ENCODE measurements around the gene SLC6A1. TPM values are rescaled to one million over a fixed set of nuclear protein-coding genes. Genes with fewer than 3 reads are reported as not detected.

Gene SLC6A1
- total and polyA plus RNA-seq, 8 donors: 0.29 to 5.6 (median 2.8) TPM; not detected in 5

DNA sequence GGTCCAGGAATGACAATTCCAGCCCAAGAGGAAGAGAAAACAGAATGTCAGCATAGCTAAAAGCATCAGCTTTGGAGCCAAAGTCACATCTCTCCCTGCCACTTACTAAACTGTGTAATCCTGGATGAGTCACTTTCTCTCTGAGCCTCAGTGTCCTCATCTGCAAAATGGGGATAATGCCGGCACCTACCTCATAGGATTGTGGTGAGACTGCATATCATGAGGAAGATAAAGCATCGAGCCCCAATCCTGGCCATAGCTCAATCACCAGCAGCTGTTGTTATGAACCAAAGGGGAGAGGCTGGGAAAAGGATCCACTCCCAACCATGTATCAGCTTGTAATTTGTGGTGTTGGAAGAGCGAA lies 9.1 kb downstream of the SLC6A1 start:
- no peaks in the 10 kb centered on the region for H3K4me1 ChIP-seq
- no peak for DNase-seq
- 83 to 86% (median 83%) methylated on average over 3 of the region's 3 CpGs for WGBS, 5 donors
- peaks cover 0 to 66% (median 29%) of the 10 kb centered on the region in 3 donors for H3K27me3 ChIP-seq
- intact Hi-C loops (cut with DNase I; ENCODE audit: low total_unique reads): no loop called here
- no peak for TF ChIP-seq EP300 (IDR thresholded peaks at IDR 0.05)
- no peak overlapping the region for H3K4me3 ChIP-seq
- no peaks in the 10 kb centered on the region for H3K9me3 ChIP-seq
- no peaks in the 10 kb centered on the region for H3K36me3 ChIP-seq
- no peak overlapping the region for H3K27ac ChIP-seq

DNA sequence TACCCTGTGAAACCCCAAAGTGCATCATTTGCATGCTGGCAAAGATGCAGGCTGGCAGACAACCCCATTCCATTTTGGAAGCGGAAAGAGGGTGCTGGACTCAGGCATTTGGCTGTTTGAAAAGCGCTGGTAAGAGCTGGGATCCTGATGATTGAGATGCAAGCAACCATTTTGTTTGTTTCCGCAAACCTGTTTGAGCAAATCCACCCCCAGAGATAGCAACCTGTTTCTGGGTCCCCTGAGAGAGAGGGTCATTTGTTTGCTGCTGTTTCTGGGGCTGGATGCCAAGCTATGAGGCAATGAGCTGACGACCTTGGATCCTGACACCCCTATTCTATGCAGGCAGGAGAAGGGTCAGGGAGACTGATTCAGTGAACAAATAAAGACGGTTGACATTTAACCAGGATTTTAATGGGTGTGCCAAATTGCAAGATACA lies 9.8 kb downstream of the SLC6A1 start:
- WGBS, 5 donors: 27 to 42% (median 32%) methylated on average over 5 of the region's 5 CpGs

DNA sequence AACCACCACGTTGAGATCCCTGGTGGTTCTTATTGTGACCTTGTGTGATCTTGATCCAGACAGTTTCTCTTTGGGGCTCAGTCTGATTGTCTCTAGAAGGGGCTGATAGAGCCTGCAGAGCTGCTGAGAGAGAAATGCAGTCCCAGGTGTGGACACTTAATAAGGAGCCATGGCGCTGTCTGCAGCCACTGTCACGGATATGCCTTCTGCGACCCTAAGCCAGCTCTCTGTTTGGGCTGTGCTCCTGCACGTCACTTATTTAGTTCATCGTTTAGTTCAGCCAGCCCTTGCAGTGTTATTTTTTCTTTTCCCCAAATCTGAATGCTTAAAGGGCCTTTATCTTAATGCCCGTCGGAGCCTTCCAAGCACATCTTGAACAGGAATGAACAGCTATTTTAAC lies 12.0 kb downstream of the SLC6A1 start:
- H3K27ac ChIP-seq: no peak overlapping the region
- no peak overlapping the region for H3K4me3 ChIP-seq
- H3K4me1 ChIP-seq: no peaks in the 10 kb centered on the region
- peaks cover 0 to 58% (median 25%) of the 10 kb centered on the region in 3 donors for H3K27me3 ChIP-seq
- no peaks in the 10 kb centered on the region for H3K36me3 ChIP-seq
- WGBS, 5 donors: 53 to 64% (median 60%) methylated on average over 8 of the region's 8 CpGs
- intact Hi-C loops (cut with DNase I; ENCODE audit: low total_unique reads): no loop called here
- H3K9me3 ChIP-seq: no peaks in the 10 kb centered on the region
- TF ChIP-seq, protein P1, sequence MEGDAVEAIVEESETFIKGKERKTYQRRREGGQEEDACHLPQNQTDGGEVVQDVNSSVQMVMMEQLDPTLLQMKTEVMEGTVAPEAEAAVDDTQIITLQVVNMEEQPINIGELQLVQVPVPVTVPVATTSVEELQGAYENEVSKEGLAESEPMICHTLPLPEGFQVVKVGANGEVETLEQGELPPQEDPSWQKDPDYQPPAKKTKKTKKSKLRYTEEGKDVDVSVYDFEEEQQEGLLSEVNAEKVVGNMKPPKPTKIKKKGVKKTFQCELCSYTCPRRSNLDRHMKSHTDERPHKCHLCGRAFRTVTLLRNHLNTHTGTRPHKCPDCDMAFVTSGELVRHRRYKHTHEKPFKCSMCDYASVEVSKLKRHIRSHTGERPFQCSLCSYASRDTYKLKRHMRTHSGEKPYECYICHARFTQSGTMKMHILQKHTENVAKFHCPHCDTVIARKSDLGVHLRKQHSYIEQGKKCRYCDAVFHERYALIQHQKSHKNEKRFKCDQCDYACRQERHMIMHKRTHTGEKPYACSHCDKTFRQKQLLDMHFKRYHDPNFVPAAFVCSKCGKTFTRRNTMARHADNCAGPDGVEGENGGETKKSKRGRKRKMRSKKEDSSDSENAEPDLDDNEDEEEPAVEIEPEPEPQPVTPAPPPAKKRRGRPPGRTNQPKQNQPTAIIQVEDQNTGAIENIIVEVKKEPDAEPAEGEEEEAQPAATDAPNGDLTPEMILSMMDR (IDR thresholded peaks at IDR 0.05): no peak
- TF ChIP-seq POLR2A (IDR thresholded peaks at IDR 0.05) (no peak), EP300 (IDR thresholded peaks at IDR 0.05) (no peak), POLR2AphosphoS5 (IDR thresholded peaks at IDR 0.05) (no peak)
- DNase-seq: no peak

More for the DNA sequence above, 9.8 kb downstream of the SLC6A1 start:
- Histone ChIP-seq H3K27ac (no peak overlapping the region), H3K27me3 (peaks cover 0 to 66% (median 28%) of the 10 kb centered on the region in 3 donors), H3K36me3 (no peaks in the 10 kb centered on the region), H3K9me3 (no peaks in the 10 kb centered on the region), H3K4me3 (no peak overlapping the region), H3K4me1 (no peaks in the 10 kb centered on the region)
- no peak for DNase-seq
- intact Hi-C loops (cut with DNase I; ENCODE audit: low total_unique reads): no loop called here
- TF ChIP-seq POLR2AphosphoS5 (IDR thresholded peaks at IDR 0.05): no peak
- TF ChIP-seq EP300 (IDR thresholded peaks at IDR 0.05): no peak
- TF ChIP-seq, protein P1 (IDR thresholded peaks at IDR 0.05): no peak
- no peak for TF ChIP-seq POLR2A (IDR thresholded peaks at IDR 0.05)

DNA sequence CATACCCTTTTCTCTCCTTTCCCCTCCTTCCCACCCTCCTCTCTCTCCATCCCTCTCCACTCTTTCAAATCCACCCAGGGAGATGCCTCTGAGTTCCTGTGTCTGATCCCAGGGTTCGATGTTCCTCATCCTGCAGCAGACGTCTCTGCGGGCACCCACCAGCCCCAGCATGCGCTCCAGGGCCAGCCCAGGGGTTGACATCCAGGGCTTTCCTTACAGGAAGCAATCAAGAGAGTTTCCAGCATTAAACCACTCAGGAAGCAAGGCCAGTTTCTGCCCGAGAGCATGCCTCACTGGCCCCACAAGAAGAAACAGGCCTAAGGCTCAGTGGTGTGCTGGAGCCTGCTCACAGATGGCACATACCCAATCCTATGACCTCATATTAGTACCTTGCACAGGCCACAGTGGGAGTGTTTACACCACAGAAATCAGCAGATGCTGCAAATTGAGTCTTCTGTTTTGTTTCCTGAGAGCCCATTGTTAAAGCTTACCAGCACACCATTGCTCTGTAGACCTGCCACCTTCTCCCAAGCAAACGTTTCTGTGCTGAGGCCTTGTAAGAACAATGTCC lies 13.2 kb downstream of the SLC6A1 start:
- Histone ChIP-seq H3K4me3 (no peak overlapping the region), H3K27ac (no peak overlapping the region), H3K4me1 (no peaks in the 10 kb centered on the region), H3K36me3 (no peaks in the 10 kb centered on the region), H3K27me3 (peaks cover 0 to 47% (median 14%) of the 10 kb centered on the region in 3 donors), H3K9me3 (no peaks in the 10 kb centered on the region)
- 60 to 69% (median 66%) methylated on average over 6 of the region's 6 CpGs for WGBS, 5 donors
- no peak for TF ChIP-seq EP300 (IDR thresholded peaks at IDR 0.05)
- no peak for TF ChIP-seq POLR2AphosphoS5 (IDR thresholded peaks at IDR 0.05)
- TF ChIP-seq, protein P1 (IDR thresholded peaks at IDR 0.05): no peak
- no peak for TF ChIP-seq POLR2A (IDR thresholded peaks at IDR 0.05)
- no peak for DNase-seq
- intact Hi-C loops (cut with DNase I; ENCODE audit: low total_unique reads): no loop called here

All from stomach (tissue), 9 donors.